T-helper 1 cell (primary cell): ENCODE results near the gene KRTAP21-3.
"Not testable (repeated sequence)": the region's sequence is repeated elsewhere in the genome, so short reads cannot be mapped to it uniquely, and the experiment has no call there.

Experiments
- DNase-seq, 5 donors: peaks; one replicate each; pipeline ENCODE4 v3.0.0-alpha.2; 2012 to 2020
- total RNA-seq, 4 donors: gene quantifications; one replicate each; lab custom pipeline; 2026; lab: John Stamatoyannopoulos, UW

The KRTAP21-3 gene
- total RNA-seq = 0 reads per million in 4 donors

- peak in 1 of 5 donors; percentile 84 for DNase-seq
Measured at GRCh38 chr21:30718239-30718909, at the start of gene KRTAP21-3. Gene KRTAP21-3, minus strand, starts transcription at chr21:30718777. Its CDS starts 18 bp downstream, at chr21:30718759.

GRCh38 chr21:30760776-30761175 is 42.2 kb upstream of the KRTAP21-3 start:
- no peak for DNase-seq

- DNase-seq = no peak
Measured at GRCh38 chr21:30758306-30758705, 39.7 kb upstream of the KRTAP21-3 start.

- not testable (repeated sequence) for DNase-seq
Measured at GRCh38 chr21:30755328-30755727, 36.8 kb upstream of the KRTAP21-3 start, which contains the start of gene KRTAP21-1. Gene KRTAP21-1, minus strand, starts transcription at chr21:30755428. Its CDS starts 50 bp downstream, at chr21:30755378.

GRCh38 chr21:30747159-30747558 is 28.6 kb upstream of the KRTAP21-3 start, which contains the start of gene KRTAP21-2:
Gene KRTAP21-2, minus strand, starts transcription at chr21:30747259. Its CDS starts 57 bp downstream, at chr21:30747202.
- no peak for DNase-seq

- DNase-seq = no peak
Measured at GRCh38 chr21:30740462-30740861, 21.9 kb upstream of the KRTAP21-3 start.

GRCh38 chr21:30733026-30733425 is 14.4 kb upstream of the KRTAP21-3 start:
- no peak for DNase-seq

- no peak for DNase-seq
Measured at GRCh38 chr21:30726726-30727125, 8.1 kb upstream of the KRTAP21-3 start.

GRCh38 chr21:30719401-30719800 is 824 bp upstream of the KRTAP21-3 start:
- peak in 1 of 5 donors; percentile 23 for DNase-seq

GRCh38 chr21:30717105-30717504 is 1.5 kb downstream of the KRTAP21-3 start:
- no peak for DNase-seq

GRCh38 chr21:30714946-30715345 is 3.6 kb downstream of the KRTAP21-3 start:
- DNase-seq = no peak

- no peak for DNase-seq
Measured at GRCh38 chr21:30714456-30714855, 4.1 kb downstream of the KRTAP21-3 start.

GRCh38 chr21:30713766-30714165 is 4.8 kb downstream of the KRTAP21-3 start:
- DNase-seq = no peak

- DNase-seq = no peak
Measured at GRCh38 chr21:30710499-30710898, 8.1 kb downstream of the KRTAP21-3 start.

GRCh38 chr21:30707409-30707808 is 11.2 kb downstream of the KRTAP21-3 start:
- no peak for DNase-seq

- DNase-seq = no peak
Measured at GRCh38 chr21:30695956-30696355, 22.6 kb downstream of the KRTAP21-3 start.

GRCh38 chr21:30689822-30690221 is 28.8 kb downstream of the KRTAP21-3 start:
- no peak for DNase-seq

GRCh38 chr21:30684506-30684905 is 34.1 kb downstream of the KRTAP21-3 start:
- DNase-seq = no peak

- DNase-seq = no peak
Measured at GRCh38 chr21:30680586-30680985, 38.0 kb downstream of the KRTAP21-3 start.

- DNase-seq = no peak
Measured at GRCh38 chr21:30676737-30677136, 41.8 kb downstream of the KRTAP21-3 start.

- no peak for DNase-seq
Measured at GRCh38 chr21:30674312-30674711, 44.3 kb downstream of the KRTAP21-3 start.

GRCh38 chr21:30672985-30673650 is 45.5 kb downstream of the KRTAP21-3 start:
- DNase-seq = no peak

GRCh38 chr21:30668776-30669175 is 49.8 kb downstream of the KRTAP21-3 start:
- DNase-seq = no peak
